ENCODE measurements around the gene COL20A1.

- TF ChIP-seq, protein P1, sequence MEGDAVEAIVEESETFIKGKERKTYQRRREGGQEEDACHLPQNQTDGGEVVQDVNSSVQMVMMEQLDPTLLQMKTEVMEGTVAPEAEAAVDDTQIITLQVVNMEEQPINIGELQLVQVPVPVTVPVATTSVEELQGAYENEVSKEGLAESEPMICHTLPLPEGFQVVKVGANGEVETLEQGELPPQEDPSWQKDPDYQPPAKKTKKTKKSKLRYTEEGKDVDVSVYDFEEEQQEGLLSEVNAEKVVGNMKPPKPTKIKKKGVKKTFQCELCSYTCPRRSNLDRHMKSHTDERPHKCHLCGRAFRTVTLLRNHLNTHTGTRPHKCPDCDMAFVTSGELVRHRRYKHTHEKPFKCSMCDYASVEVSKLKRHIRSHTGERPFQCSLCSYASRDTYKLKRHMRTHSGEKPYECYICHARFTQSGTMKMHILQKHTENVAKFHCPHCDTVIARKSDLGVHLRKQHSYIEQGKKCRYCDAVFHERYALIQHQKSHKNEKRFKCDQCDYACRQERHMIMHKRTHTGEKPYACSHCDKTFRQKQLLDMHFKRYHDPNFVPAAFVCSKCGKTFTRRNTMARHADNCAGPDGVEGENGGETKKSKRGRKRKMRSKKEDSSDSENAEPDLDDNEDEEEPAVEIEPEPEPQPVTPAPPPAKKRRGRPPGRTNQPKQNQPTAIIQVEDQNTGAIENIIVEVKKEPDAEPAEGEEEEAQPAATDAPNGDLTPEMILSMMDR (conservative IDR thresholded peaks at IDR 0.05): no peak
- TF ChIP-seq ZFX (IDR thresholded peaks at IDR 0.05): no peak
Observed at GRCh38 chr20:63255931-63256704, 36.9 kb upstream of the COL20A1 start.
